ENCODE results near the gene MYH9.

MYH9 gene

GRCh38 chr22:36362075-36362474 is 25.7 kb downstream of the MYH9 start:
- H3K4me3 ChIP-seq (ENCODE audit: low read depth, low read length): no peak overlapping the region
- TF ChIP-seq CTCF (IDR thresholded peaks at IDR 0.05; ENCODE audit: low read depth, low read length): no peak

GRCh38 chr22:36360871-36361383 is 26.8 kb downstream of the MYH9 start:
- peak overlapping the region; percentile 24 for H3K4me3 ChIP-seq (ENCODE audit: low read depth, low read length)
- no peak for TF ChIP-seq CTCF (IDR thresholded peaks at IDR 0.05; ENCODE audit: low read depth, low read length)

- no peak overlapping the region for H3K4me3 ChIP-seq (ENCODE audit: low read depth, low read length)
- no peak for TF ChIP-seq CTCF (IDR thresholded peaks at IDR 0.05; ENCODE audit: low read depth, low read length)
Observed at GRCh38 chr22:36360011-36360410, 27.8 kb downstream of the MYH9 start.

GRCh38 chr22:36359470-36359996 is 28.2 kb downstream of the MYH9 start:
- no peak for TF ChIP-seq CTCF (IDR thresholded peaks at IDR 0.05; ENCODE audit: low read depth, low read length)
- H3K4me3 ChIP-seq (ENCODE audit: low read depth, low read length): no peak overlapping the region

GRCh38 chr22:36358533-36359469 is 29.0 kb downstream of the MYH9 start:
- no peak for TF ChIP-seq CTCF (IDR thresholded peaks at IDR 0.05; ENCODE audit: low read depth, low read length)
- H3K4me3 ChIP-seq (ENCODE audit: low read depth, low read length): no peak overlapping the region

GRCh38 chr22:36356708-36357624 is 30.8 kb downstream of the MYH9 start:
- H3K4me3 ChIP-seq (ENCODE audit: low read depth, low read length): no peak overlapping the region
- TF ChIP-seq CTCF (IDR thresholded peaks at IDR 0.05; ENCODE audit: low read depth, low read length): no peak
